K562 (cell line): ENCODE data around the gene CHAMP1. TPM values are rescaled to one million over a fixed set of nuclear protein-coding genes. Genes with fewer than 3 reads are reported as not detected.
A peak's percentile ranks its signal among the peaks of the same experiment; 100 is the strongest.

Experiments
- ATAC-seq: fragments of 200-7000 bp; cut with Tn5 transposase; 3 replicates; pipeline ENCODE4 v1.9.1; 2020; ENCODE audit warnings: moderate library complexity
- BruUV-seq: library from RNA; stranded (reverse); fragments of 400-500 nt; replicated peaks from 2 replicates; lab custom pipeline; 2021; lab: Mats Ljungman, UMichigan
- CTCF ChIA-PET: fragments of 300-600 bp; formaldehyde crosslinking; extraction: SDS; loops from one replicate; lab custom pipeline; 2021; ENCODE audit warnings: low intra/inter-chr PET ratio; lab: Yijun Ruan, JAX
- POLR2A ChIA-PET: fragments of 300-600, 350-650 bp; sonication (Branson Sonifier 250); formaldehyde crosslinking; extraction: SDS; loops from one replicate; lab custom pipeline; 2021; ENCODE audit warnings: antibody characterized with exemption, inconsistent platforms; lab: Yijun Ruan, JAX
- DNase-seq, 4 experiments: peaks; one replicate each; pipeline versions ENCODE4 v3.0.0 to v3.0.0-alpha.2; 2011 to 2018; ENCODE audit warnings: low spot score in 3 of 4, mixed read lengths in 3 of 4; ENCODE audit errors: extremely low read depth in 1 of 4
- FAIRE-seq: peaks from 2 replicates; lab custom pipeline; 2011; peaks lifted over from hg19 to GRCh38; lab: Jason Lieb, UNC
- H2AFZ ChIP-seq: 2 replicates; pipeline ENCODE4 v1.6.0; 2011; ENCODE audit warnings: low read depth, low read length, control low read depth, inconsistent platforms
- H3K27ac ChIP-seq: fragments of 200-600 bp; 3 replicates; pipeline ENCODE4 v1.8.0; 2011; ENCODE audit warnings: low read depth, mild to moderate bottlenecking, control low read depth, inconsistent platforms, low read length, moderate library complexity, mixed read lengths; ENCODE audit errors: extremely low read depth
- H3K27me3 ChIP-seq, 2 experiments: fragments of 300-600 bp in 1 of 2; 2 replicates in 1 of 2; 3 replicates in 1 of 2; pipeline versions ENCODE4 v1.6.0 to v1.8.0; 2011; ENCODE audit warnings: inconsistent platforms in 2 of 2, low read length in 2 of 2, mild to moderate bottlenecking in 1 of 2, mixed read lengths in 1 of 2, moderate library complexity in 1 of 2; ENCODE audit not compliant: control insufficient read depth in 2 of 2, insufficient read depth in 2 of 2
- H3K36me3 ChIP-seq: fragments of 300-600 bp; 3 replicates; pipeline ENCODE4 v1.8.0; 2011; ENCODE audit warnings: mild to moderate bottlenecking, low read length, inconsistent platforms; ENCODE audit not compliant: control insufficient read depth, insufficient read depth
- H3K4me1 ChIP-seq, 2 experiments: fragments of 200-600 bp in 1 of 2; replicated peaks in 1 of 2; 2 replicates in 1 of 2; 3 replicates in 1 of 2; pipeline versions ENCODE4 v1.5.1 to v1.8.0; 2011; ENCODE audit warnings: inconsistent platforms in 2 of 2, low read length in 2 of 2, mild to moderate bottlenecking in 1 of 2, mixed read lengths in 1 of 2, moderate library complexity in 1 of 2; ENCODE audit not compliant: control insufficient read depth in 2 of 2, insufficient read depth in 2 of 2
- H3K4me2 ChIP-seq: 2 replicates; pipeline ENCODE4 v1.6.1; 2011; ENCODE audit warnings: low read length, control low read depth, inconsistent platforms, mixed read lengths; ENCODE audit not compliant: insufficient read depth
- H3K4me3 ChIP-seq: fragments of 200-600 bp; sonication (generic), shearing (Covaris generic); 2 replicates; pipeline ENCODE4 v1.5.1; 2016; ENCODE audit warnings: control low read depth, inconsistent platforms
- H3K79me2 ChIP-seq: fragments of 200-600 bp; 3 replicates; pipeline ENCODE4 v1.8.0; 2011; ENCODE audit warnings: low read length, inconsistent platforms; ENCODE audit not compliant: control insufficient read depth, insufficient read depth
- H3K9ac ChIP-seq, 2 experiments: 2 replicates each; pipeline versions ENCODE4 v1.6.0 to v1.6.1; 2011; ENCODE audit warnings: low read depth in 2 of 2, low read length in 2 of 2, control low read depth in 1 of 2, inconsistent platforms in 1 of 2, mild to moderate bottlenecking in 1 of 2, mixed read lengths in 1 of 2; ENCODE audit not compliant: insufficient read depth in 1 of 2
- H3K9me1 ChIP-seq: one replicate; pipeline ENCODE4 v1.6.0; 2011; ENCODE audit warnings: inconsistent platforms, mild to moderate bottlenecking, low read length, moderate library complexity; ENCODE audit not compliant: control insufficient read depth, insufficient read depth
- H3K9me3 ChIP-seq: replicated peaks from 2 replicates; pipeline ENCODE4 v1.5.1; 2011; ENCODE audit warnings: low read depth, low read length, inconsistent platforms; ENCODE audit not compliant: control insufficient read depth, insufficient read depth
- H4K20me1 ChIP-seq: replicated peaks from 2 replicates; pipeline ENCODE4 v1.6.1; 2011; ENCODE audit warnings: low read length, inconsistent platforms, mixed read lengths; ENCODE audit not compliant: control insufficient read depth, insufficient read depth
- AFF1 ChIP-seq, 2 experiments: fragments of 450-650 bp; IDR thresholded peaks; 2 replicates each; pipeline ENCODE4 v1.6.1; 2018; ENCODE audit warnings: mild to moderate bottlenecking in 2 of 2, low read depth in 1 of 2; ENCODE audit not compliant: partially characterized antibody in 2 of 2
- CBX5 ChIP-seq: IDR thresholded peaks from 2 replicates; pipeline ENCODE4 v1.6.1; 2014; ENCODE audit warnings: low read depth, borderline replicate concordance
- CHD2 ChIP-seq: IDR thresholded peaks from 2 replicates; pipeline ENCODE4 v1.6.1; 2011; ENCODE audit warnings: low read depth, low read length
- DIDO1 ChIP-seq: fragments of 450-650 bp; IDR thresholded peaks from 2 replicates; pipeline ENCODE4 v1.6.1; 2016; ENCODE audit warnings: low read depth, missing biosample characterization, missing genetic modification characterization
- FOXJ2 ChIP-seq: fragments of 200-800 bp; sonication (Bioruptor generic); IDR thresholded peaks from 2 replicates; pipeline ENCODE4 v1.6.1; 2016; ENCODE audit warnings: missing genetic modification characterization, missing compliant biosample characterization
- KDM4B ChIP-seq, 2 experiments: fragments of 450-650 bp in 1 of 2; sonication (generic) in 1 of 2; IDR thresholded peaks; 2 replicates each; pipeline ENCODE4 v1.6.1; 2016 to 2017; ENCODE audit warnings: borderline replicate concordance in 2 of 2, antibody characterized with exemption in 1 of 2, low read depth in 1 of 2, mild to moderate bottlenecking in 1 of 2
- KLF1 ChIP-seq: fragments of 450-650 bp; IDR thresholded peaks from 2 replicates; pipeline ENCODE4 v1.6.1; 2016; ENCODE audit warnings: missing genetic modification characterization, missing compliant biosample characterization
- MBD2 ChIP-seq: sonication (generic); IDR thresholded peaks from 2 replicates; pipeline ENCODE4 v1.6.1; 2016; ENCODE audit warnings: low read depth, borderline replicate concordance
- MTA3 ChIP-seq: fragments of 450-650 bp; formaldehyde crosslinking; IDR thresholded peaks from 2 replicates; pipeline ENCODE4 v1.6.1; 2017; ENCODE audit warnings: mild to moderate bottlenecking, borderline replicate concordance
- NBN ChIP-seq: fragments of 450-650 bp; IDR thresholded peaks from 2 replicates; pipeline ENCODE4 v1.6.1; 2016; ENCODE audit warnings: low read depth, mild to moderate bottlenecking
- SRF ChIP-seq, 2 experiments: fragments of 250-450, 450-650 bp in 1 of 2; sonication (Bioruptor Pico) in 1 of 2; sonication (generic) in 1 of 2; formaldehyde crosslinking; IDR thresholded peaks; 2 replicates each; pipeline versions ENCODE4 v1.5.0 to v1.5.1; 2020 to 2022; ENCODE audit warnings: mild to moderate bottlenecking in 1 of 2, missing genetic modification reagents in 1 of 2
- TCF7 ChIP-seq: sonication (generic); IDR thresholded peaks from 2 replicates; pipeline ENCODE4 v1.6.1; 2016; ENCODE audit warnings: antibody characterized with exemption, borderline replicate concordance
- USF2 ChIP-seq: sonication (generic); formaldehyde crosslinking; IDR thresholded peaks from 2 replicates; pipeline ENCODE4 v1.5.0; 2020; ENCODE audit warnings: missing genetic modification reagents
- VEZF1 ChIP-seq: fragments of 200-800 bp; sonication (Bioruptor generic); IDR thresholded peaks from 2 replicates; pipeline ENCODE4 v1.6.1; 2017; ENCODE audit warnings: missing genetic modification characterization, missing compliant biosample characterization
- ZNF239 ChIP-seq: fragments of 250-450 bp; sonication (Bioruptor Pico); IDR thresholded peaks from 2 replicates; pipeline ENCODE4 v1.4.0; 2020; ENCODE audit warnings: mild to moderate bottlenecking
- ZNF785 ChIP-seq: fragments of 250-450 bp; sonication (Bioruptor Pico); IDR thresholded peaks from 2 replicates; pipeline ENCODE4 v1.4.0; 2020; ENCODE audit warnings: mild to moderate bottlenecking
- WGBS: fragments of 100-300 bp; shearing (Covaris generic); methylation state at CpG from one replicate; pipeline ENCODE4 v1.1.6; 2016; ENCODE audit warnings: low coverage, mixed read lengths; ENCODE audit not compliant: insufficient coverage; ENCODE audit errors: missing lambda C conversion rate; 5-methylcytosine and 5-hydroxymethylcytosine counted together
- in situ Hi-C: fragments of 300-500 bp; cut with MboI; formaldehyde crosslinking; loops from 4 replicates; pipeline ENCODE4 v1.15.0; 2018; ENCODE audit warnings: inconsistent platforms, mixed read lengths
- intact Hi-C: fragments of 100-400 bp; cut with micrococcal nuclease; formaldehyde crosslinking; loops from 2 replicates; pipeline ENCODE4 v1.14.2; 2022
- polyA plus RNA-seq, 8 experiments: library from polyadenylated mRNA; depleted of rRNA in 4 of 8; stranded (reverse) in 5 of 8; unstranded in 3 of 8; fragments of >200 nt; fragmentation: Nextera tagmentation in 2 of 8; fragmentation: Illumina TruSeq in 1 of 8; extraction: Ambion mirVana in 2 of 8; extraction: Trizol in 1 of 8; gene quantifications; 2 replicates each; pipeline versions ENCODE4 v1.2.1 to v1.2.3, GENCODE V29; 2011 to 2014; ENCODE audit warnings: inconsistent platforms in 1 of 8, missing spikeins in 1 of 8
- total RNA-seq, 7 experiments: library from RNA; depleted of rRNA in 6 of 7; stranded (reverse); fragments of >200 nt in 6 of 7; fragmentation: Illumina TruSeq in 2 of 7; extraction: Trizol in 2 of 7; gene quantifications; 2 replicates each; pipeline versions ENCODE4 v1.2.1 to v1.2.3, GENCODE V29; 2011 to 2021; ENCODE audit warnings: low replicate concordance in 1 of 7

Gene CHAMP1
- total and polyA plus RNA-seq, 9 of the 15 experiments (the other 6 are each of a cell fraction or from before 2014, with no cell fraction given) = 0.70 to 40.6 (median 15.3) TPM

GRCh38 chr13:114281351-114282040, 32.8 kb upstream of the CHAMP1 start, which contains the start of gene UPF3A:
Gene UPF3A (plus strand): TSS chr13:114281601. CDS start chr13:114281640, 39 bp downstream.
- no peaks in the 10 kb centered on the region; the same call in 1 of the 2 replicates for H4K20me1 ChIP-seq
- FAIRE-seq = peak; percentile 44
- in situ Hi-C loops = no loop called here
- no peak for TF ChIP-seq FOXJ2 (tag)
- TF ChIP-seq USF2 (CRISPR knock-in tag) = peak; percentile 46
- TF ChIP-seq ZNF785 = no peak
- peak; percentile 93 for TF ChIP-seq VEZF1
- peak; percentile 89 for TF ChIP-seq CHD2
- peak; percentile 33 to 75; a peak in 3 of 4 replicates for TF ChIP-seq SRF (CRISPR knock-in tag; IDR thresholded peaks at IDR 0.05)
- no peak for TF ChIP-seq AFF1 (IDR thresholded peaks at IDR 0.05; ENCODE audit: low read depth in 1 of 2, partially characterized antibody in 2 of 2)
- peak; percentile 74; the same call in 1 of the 2 replicates for TF ChIP-seq TCF7
- TF ChIP-seq ZNF239 = no peak
- TF ChIP-seq MTA3 = 0 out of 2 replicates have a peak, but pooled peaks have one; percentile 42
- TF ChIP-seq DIDO1 (tag) = peak; percentile 78
- peak; percentile 12; the same call in 1 of the 2 replicates for TF ChIP-seq MBD2
- no peak; a peak in 1 of 4 replicates for TF ChIP-seq KDM4B (IDR thresholded peaks at IDR 0.05; ENCODE audit: borderline replicate concordance in 2 of 2, low read depth in 1 of 2)
- peak; percentile 86 for TF ChIP-seq KLF1 (tag)
- peak; percentile 22; the same call in 1 of the 2 replicates for TF ChIP-seq CBX5
- no peak; the same call in 1 of the 2 replicates for TF ChIP-seq NBN

More at GRCh38 chr13:114281351-114282040, 32.8 kb upstream of the CHAMP1 start, which contains the start of gene UPF3A:
- Histone ChIP-seq H3K36me3 (peaks cover 52% of the 10 kb centered on the region), H2AFZ (peak within 1 kb of the TSS; percentile 99), H3K9ac (peak within 1 kb of the TSS; percentile 96 to 98), H3K27ac (peak within 1 kb of the TSS; percentile 99), H3K79me2 (peaks cover 50% of the 10 kb centered on the region), H3K9me1 (no peaks in the 10 kb centered on the region), H3K27me3 (no peaks in the 10 kb centered on the region), H3K4me2 (peak within 1 kb of the TSS; percentile 89), H3K9me3 (no peaks in the 10 kb centered on the region), H3K4me1 (peaks cover 33 to 35% of the 10 kb centered on the region in 2 experiments), H3K4me3 (peak within 1 kb of the TSS; percentile 71)
- 1% methylated on average over 49 of the region's 89 CpGs for WGBS
- POLR2A ChIA-PET = interaction anchor here (0.6 to 1.6 kb wide), 7 partner anchors 13 to 51 kb away, joined by 3 to 6 read pairs (median 4); no protein-coding TSS in a partner anchor
- peak; percentile 89 for ATAC-seq
- intact Hi-C loops = no loop called here
- DNase-seq = peak; percentile 90 to 95 (median 92)
- BruUV-seq = no TSS peak
- CTCF ChIA-PET = no interaction called here
